22Rv1 (cell line): ENCODE results near the gene LTBP1.

Experiments used
- ZFX ChIP-seq: fragments of 450-650 bp; IDR thresholded peaks from 2 replicates; pipeline ENCODE4 v1.6.1; 2017; ENCODE audit warnings: antibody characterized with exemption, borderline replicate concordance
- TF ChIP-seq, protein P1 (sequence below): fragments of 450-650 bp; IDR thresholded peaks from 2 replicates; pipeline ENCODE4 v1.5.1; 2017; ENCODE audit warnings: mild to moderate bottlenecking

DNA sequence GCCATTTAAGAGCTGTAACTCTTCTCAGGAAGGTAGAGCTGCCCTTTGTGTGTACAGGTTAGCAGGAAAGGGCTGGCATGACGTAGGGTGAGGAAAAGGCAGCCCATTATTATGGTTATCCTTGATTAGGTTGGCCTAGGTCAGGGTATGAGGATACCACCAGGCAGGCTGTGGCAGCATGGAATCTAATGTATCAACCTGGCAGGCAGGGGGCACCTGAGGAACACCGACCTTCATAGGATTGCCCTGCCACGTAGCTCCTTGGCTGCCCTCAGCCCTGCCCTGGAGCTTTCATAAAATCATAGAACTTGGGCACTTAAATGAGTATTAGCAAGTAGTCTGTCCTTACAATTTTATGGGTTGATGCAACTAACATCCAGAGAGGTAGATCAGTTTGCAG, 261.6 kb downstream of the LTBP1 start:
- TF ChIP-seq, protein P1, sequence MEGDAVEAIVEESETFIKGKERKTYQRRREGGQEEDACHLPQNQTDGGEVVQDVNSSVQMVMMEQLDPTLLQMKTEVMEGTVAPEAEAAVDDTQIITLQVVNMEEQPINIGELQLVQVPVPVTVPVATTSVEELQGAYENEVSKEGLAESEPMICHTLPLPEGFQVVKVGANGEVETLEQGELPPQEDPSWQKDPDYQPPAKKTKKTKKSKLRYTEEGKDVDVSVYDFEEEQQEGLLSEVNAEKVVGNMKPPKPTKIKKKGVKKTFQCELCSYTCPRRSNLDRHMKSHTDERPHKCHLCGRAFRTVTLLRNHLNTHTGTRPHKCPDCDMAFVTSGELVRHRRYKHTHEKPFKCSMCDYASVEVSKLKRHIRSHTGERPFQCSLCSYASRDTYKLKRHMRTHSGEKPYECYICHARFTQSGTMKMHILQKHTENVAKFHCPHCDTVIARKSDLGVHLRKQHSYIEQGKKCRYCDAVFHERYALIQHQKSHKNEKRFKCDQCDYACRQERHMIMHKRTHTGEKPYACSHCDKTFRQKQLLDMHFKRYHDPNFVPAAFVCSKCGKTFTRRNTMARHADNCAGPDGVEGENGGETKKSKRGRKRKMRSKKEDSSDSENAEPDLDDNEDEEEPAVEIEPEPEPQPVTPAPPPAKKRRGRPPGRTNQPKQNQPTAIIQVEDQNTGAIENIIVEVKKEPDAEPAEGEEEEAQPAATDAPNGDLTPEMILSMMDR: no peak
- TF ChIP-seq ZFX: no peak
